ENCODE data around the gene NTM. TPM values are rescaled to one million over a fixed set of nuclear protein-coding genes. Genes with fewer than 3 reads are reported as not detected.

Gene NTM
- total RNA-seq, 1 experiment from 2014 or later: 9.9 TPM

DNA sequence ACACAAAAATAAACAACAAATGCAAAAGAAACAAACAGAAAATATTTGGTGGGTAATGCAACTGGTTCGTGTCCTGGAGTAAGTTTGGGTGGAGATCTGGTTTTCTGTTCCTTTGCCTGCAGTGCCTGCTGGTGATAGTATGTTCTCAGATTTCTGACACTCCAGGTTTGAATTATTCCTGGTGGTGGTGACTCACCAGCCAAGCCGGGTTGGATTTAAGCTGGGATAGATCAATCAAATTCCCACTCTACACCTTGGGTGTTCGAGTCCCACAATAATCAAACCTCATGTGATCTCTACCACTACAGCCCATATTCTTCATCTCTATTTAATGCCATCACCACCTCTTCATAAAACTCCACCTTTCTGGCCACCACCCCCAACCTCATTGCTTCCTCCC is 421.8 kb downstream of the NTM start:
- Histone ChIP-seq H2AK5ac (ENCODE audit: insufficient read length, low read length) (no peak overlapping the region), H3K4me2 (ENCODE audit: insufficient read depth, insufficient read length, low read length) (no peak overlapping the region), H3K23me2 (ENCODE audit: insufficient read length, low read depth, low read length, poor library complexity, severe bottlenecking) (no peaks in the 10 kb centered on the region), H3K23ac (ENCODE audit: insufficient read length, low read depth, low read length) (no peak overlapping the region), H4K8ac (replicated peaks; ENCODE audit: insufficient read length, low read depth, low read length) (no peak overlapping the region), H4K20me1 (ENCODE audit: control insufficient read depth, insufficient read depth, insufficient read length) (no peaks in the 10 kb centered on the region), H2BK12ac (ENCODE audit: insufficient read length, low read depth, low read length) (no peak overlapping the region), H4K91ac (ENCODE audit: insufficient read length, low read depth, low read length) (no peak overlapping the region), H4K5ac (ENCODE audit: insufficient read length, low read depth, low read length) (no peak overlapping the region), H3K14ac (ENCODE audit: insufficient read depth, low read length) (no peak overlapping the region), H3K18ac (ENCODE audit: insufficient read length, low read depth, low read length) (no peak overlapping the region), H3K79me1 (ENCODE audit: insufficient read depth, low read depth, low read length, poor library complexity, severe bottlenecking) (no peaks in the 10 kb centered on the region), H3T11ph (ENCODE audit: low read length) (no peak overlapping the region), H3K4me1 (ENCODE audit: insufficient read depth, low read length) (no peaks in the 10 kb centered on the region), H2BK20ac (ENCODE audit: low read depth, low read length, poor library complexity, severe bottlenecking) (no peak overlapping the region), H3K9ac (ENCODE audit: extremely low read depth, insufficient read length, low read length) (no peak overlapping the region), H2AFZ (ENCODE audit: low read length) (no peak overlapping the region), H2BK120ac (ENCODE audit: low read depth, low read length, poor library complexity, severe bottlenecking) (no peak overlapping the region), H3K27me3 (ENCODE audit: insufficient read depth, low read length) (no peaks in the 10 kb centered on the region), H2BK5ac (ENCODE audit: insufficient read length, low read length) (no peak overlapping the region), H3K9me3 (ENCODE audit: control insufficient read depth, low read depth, low read length) (no peaks in the 10 kb centered on the region), H3K4ac (ENCODE audit: low read depth, low read length) (no peak overlapping the region), H2BK15ac (ENCODE audit: low read depth, low read length) (no peak overlapping the region), H3K56ac (ENCODE audit: insufficient read length, low read depth, low read length) (no peak overlapping the region), H3K27ac (ENCODE audit: insufficient read length, low read depth, low read length) (no peak overlapping the region), H3K79me2 (ENCODE audit: insufficient read depth, low read length) (no peaks in the 10 kb centered on the region)
- Mint-ChIP-seq H3K36me3 (ENCODE audit: insufficient read depth in 1 of 3, low read depth in 3 of 3) (no peaks in the 10 kb centered on the region), H3K4me1 (peaks cover 13 to 19% of the 10 kb centered on the region in 2 experiments), H3K27me3 (ENCODE audit: low read depth) (peaks cover 2% of the 10 kb centered on the region), H3K27ac (no peak overlapping the region), H3K9me3 (no peaks in the 10 kb centered on the region; a peak in 1 of 5 replicates), H3K4me3 (no peak overlapping the region)
- WGBS (ENCODE audit: extremely low coverage, insufficient read length, low lambda C conversion rate): no CpG with 5 or more reads among the region's 3 CpGs
- TF ChIP-seq, protein P1, sequence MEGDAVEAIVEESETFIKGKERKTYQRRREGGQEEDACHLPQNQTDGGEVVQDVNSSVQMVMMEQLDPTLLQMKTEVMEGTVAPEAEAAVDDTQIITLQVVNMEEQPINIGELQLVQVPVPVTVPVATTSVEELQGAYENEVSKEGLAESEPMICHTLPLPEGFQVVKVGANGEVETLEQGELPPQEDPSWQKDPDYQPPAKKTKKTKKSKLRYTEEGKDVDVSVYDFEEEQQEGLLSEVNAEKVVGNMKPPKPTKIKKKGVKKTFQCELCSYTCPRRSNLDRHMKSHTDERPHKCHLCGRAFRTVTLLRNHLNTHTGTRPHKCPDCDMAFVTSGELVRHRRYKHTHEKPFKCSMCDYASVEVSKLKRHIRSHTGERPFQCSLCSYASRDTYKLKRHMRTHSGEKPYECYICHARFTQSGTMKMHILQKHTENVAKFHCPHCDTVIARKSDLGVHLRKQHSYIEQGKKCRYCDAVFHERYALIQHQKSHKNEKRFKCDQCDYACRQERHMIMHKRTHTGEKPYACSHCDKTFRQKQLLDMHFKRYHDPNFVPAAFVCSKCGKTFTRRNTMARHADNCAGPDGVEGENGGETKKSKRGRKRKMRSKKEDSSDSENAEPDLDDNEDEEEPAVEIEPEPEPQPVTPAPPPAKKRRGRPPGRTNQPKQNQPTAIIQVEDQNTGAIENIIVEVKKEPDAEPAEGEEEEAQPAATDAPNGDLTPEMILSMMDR (conservative IDR thresholded peaks at IDR 0.05): no peak
- DNase-seq: no peak
